Measurements from ENCODE around the gene ZNF831.

ZNF831 gene

GRCh38 chr20:59157961-59158541 is 5.6 kb upstream of the ZNF831 start:
- no peak for DNase-seq

GRCh38 chr20:59158673-59159072 is 4.9 kb upstream of the ZNF831 start:
- no peak for DNase-seq

- no peak for DNase-seq
These were observed 4.5 kb upstream of the ZNF831 start for GRCh38 chr20:59159091-59159490.

GRCh38 chr20:59159493-59160376 is 3.9 kb upstream of the ZNF831 start:
- DNase-seq = peak; percentile 67

GRCh38 chr20:59160389-59161115 is 3.1 kb upstream of the ZNF831 start:
- no peak for DNase-seq

- DNase-seq = no peak
These were observed 1.9 kb upstream of the ZNF831 start for GRCh38 chr20:59161721-59162120.

- no peak for DNase-seq
These were observed 1.2 kb downstream of the ZNF831 start for GRCh38 chr20:59164686-59165391.

- DNase-seq = no peak
These were observed 1.8 kb downstream of the ZNF831 start for GRCh38 chr20:59165396-59165795.

- peak; percentile 39 for DNase-seq
These were observed 2.5 kb downstream of the ZNF831 start for GRCh38 chr20:59165891-59166709.

- DNase-seq = peak; percentile 24
These were observed 7.1 kb downstream of the ZNF831 start for GRCh38 chr20:59170406-59171349.

GRCh38 chr20:59171986-59172385 is 8.4 kb downstream of the ZNF831 start:
- DNase-seq = peak; percentile 7

- peak; percentile 14 for DNase-seq
These were observed 10.4 kb downstream of the ZNF831 start for GRCh38 chr20:59173938-59174491.

- no peak for DNase-seq
These were observed 11.4 kb downstream of the ZNF831 start for GRCh38 chr20:59175002-59175401.

- no peak for DNase-seq
These were observed 12.2 kb downstream of the ZNF831 start for GRCh38 chr20:59175861-59176260.

GRCh38 chr20:59176812-59177211 is 13.2 kb downstream of the ZNF831 start:
- no peak for DNase-seq

GRCh38 chr20:59177266-59178250 is 13.9 kb downstream of the ZNF831 start:
- DNase-seq = no peak

GRCh38 chr20:59178983-59179595 is 15.5 kb downstream of the ZNF831 start:
- no peak for DNase-seq

GRCh38 chr20:59179988-59180387 is 16.4 kb downstream of the ZNF831 start:
- no peak for DNase-seq

GRCh38 chr20:59181936-59182335 is 18.3 kb downstream of the ZNF831 start:
- DNase-seq = no peak
